Measurements from ENCODE around the gene KCNMB1. TPM values are rescaled to one million over a fixed set of nuclear protein-coding genes. Genes with fewer than 3 reads are reported as not detected.

The KCNMB1 gene
- total RNA-seq, 1 experiment from 2014 or later: 0.24 TPM

GRCh38 chr5:170427672-170428236 lies 38.6 kb upstream of the KCNMB1 start (continued):
- no peak for TF ChIP-seq ARID4B (CRISPR knock-in tag; IDR thresholded peaks at IDR 0.05; ENCODE audit: borderline replicate concordance)
- no peak for TF ChIP-seq ZNF396 (CRISPR knock-in tag; IDR thresholded peaks at IDR 0.05; ENCODE audit: borderline replicate concordance)
- no peak for TF ChIP-seq ZSCAN18 (CRISPR knock-in tag; IDR thresholded peaks at IDR 0.05)
- TF ChIP-seq FOXP4 (CRISPR knock-in tag; IDR thresholded peaks at IDR 0.05): no peak
- no peak for TF ChIP-seq JUN (CRISPR knock-in tag; IDR thresholded peaks at IDR 0.05)
- no peak for TF ChIP-seq CREB1 (CRISPR knock-in tag; IDR thresholded peaks at IDR 0.05)
- TF ChIP-seq GRHL2 (CRISPR knock-in tag; IDR thresholded peaks at IDR 0.05; ENCODE audit: insufficient replicate concordance, severe bottlenecking): no peak
- TF ChIP-seq ZBTB21 (CRISPR knock-in tag; IDR thresholded peaks at IDR 0.05; ENCODE audit: borderline replicate concordance): no peak
- TF ChIP-seq NR1H2 (CRISPR knock-in tag; IDR thresholded peaks at IDR 0.05): no peak
- no peak for TF ChIP-seq E2F1 (CRISPR knock-in tag; IDR thresholded peaks at IDR 0.05)
- TF ChIP-seq NFATC4 (CRISPR knock-in tag; IDR thresholded peaks at IDR 0.05): no peak
- TF ChIP-seq E2F4 (CRISPR knock-in tag; IDR thresholded peaks at IDR 0.05; ENCODE audit: borderline replicate concordance, low read depth): no peak

- Mint-ChIP-seq H3K4me3 (no peak overlapping the region), H3K4me1 (peaks cover 9% of the 10 kb centered on the region), H3K27ac (no peak overlapping the region), H3K36me3 (no peaks in the 10 kb centered on the region), H3K27me3 (ENCODE audit: low read depth) (no peaks in the 10 kb centered on the region; the same call in 1 of the 2 replicates), H3K9me3 (no peaks in the 10 kb centered on the region)
- ChIA-PET POLR2A (no interaction called here), CTCF (interaction anchor here (1.0 to 3.4 kb wide), 11 partner anchors 10 to 206 kb away, joined by 3 to 20 read pairs (median 4); no protein-coding TSS in a partner anchor)
- TF ChIP-seq TCF7 (CRISPR knock-in tag; IDR thresholded peaks at IDR 0.05; ENCODE audit: low read depth) (no peak), ERG (CRISPR knock-in tag; IDR thresholded peaks at IDR 0.05) (no peak), PRRX2 (CRISPR knock-in tag; IDR thresholded peaks at IDR 0.05) (no peak)
- DNase-seq (ENCODE audit: low spot score): no peak
- no peak for ATAC-seq
Measured at GRCh38 chr5:170426786-170427185, 37.6 kb upstream of the KCNMB1 start.
